ENCODE results near the gene EBF3. TPM values are rescaled to one million over a fixed set of nuclear protein-coding genes. Genes with fewer than 3 reads are reported as not detected.

Gene EBF3
- total RNA-seq, 1 donor from 2014 or later, result 6.2 TPM

DNA sequence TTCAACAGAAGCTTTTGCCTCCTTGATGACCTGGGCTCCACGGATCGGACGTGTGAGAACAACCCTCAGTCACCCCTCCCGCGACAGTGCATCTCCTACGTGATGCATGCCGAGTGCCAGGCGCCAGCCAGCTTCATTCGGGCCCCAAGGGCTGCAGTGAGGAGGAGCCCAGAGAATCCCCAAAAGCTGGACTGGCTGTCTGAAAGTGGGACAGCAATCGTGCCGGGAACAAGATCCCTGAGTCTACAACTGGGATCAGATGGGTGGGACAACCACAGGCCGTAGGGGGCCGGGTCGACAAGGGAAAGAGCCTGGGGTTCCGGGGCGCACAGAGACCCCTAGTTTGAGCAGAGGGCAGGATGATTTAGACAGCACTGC is 27.2 kb downstream of the EBF3 start:
- Histone ChIP-seq H3K36me3 (no peaks in the 10 kb centered on the region), H3K27ac (replicated peaks) (no peak overlapping the region), H3K4me3 (no peak overlapping the region), H3K4me1 (peaks cover 84% of the 10 kb centered on the region), H3K27me3 (ENCODE audit: low read depth) (peaks cover 6% of the 10 kb centered on the region), H3K9me3 (replicated peaks) (no peaks in the 10 kb centered on the region)
- intact Hi-C loops (cut with micrococcal nuclease), result no loop called here
- peak; percentile 10 for DNase-seq
- TF ChIP-seq, protein P1, sequence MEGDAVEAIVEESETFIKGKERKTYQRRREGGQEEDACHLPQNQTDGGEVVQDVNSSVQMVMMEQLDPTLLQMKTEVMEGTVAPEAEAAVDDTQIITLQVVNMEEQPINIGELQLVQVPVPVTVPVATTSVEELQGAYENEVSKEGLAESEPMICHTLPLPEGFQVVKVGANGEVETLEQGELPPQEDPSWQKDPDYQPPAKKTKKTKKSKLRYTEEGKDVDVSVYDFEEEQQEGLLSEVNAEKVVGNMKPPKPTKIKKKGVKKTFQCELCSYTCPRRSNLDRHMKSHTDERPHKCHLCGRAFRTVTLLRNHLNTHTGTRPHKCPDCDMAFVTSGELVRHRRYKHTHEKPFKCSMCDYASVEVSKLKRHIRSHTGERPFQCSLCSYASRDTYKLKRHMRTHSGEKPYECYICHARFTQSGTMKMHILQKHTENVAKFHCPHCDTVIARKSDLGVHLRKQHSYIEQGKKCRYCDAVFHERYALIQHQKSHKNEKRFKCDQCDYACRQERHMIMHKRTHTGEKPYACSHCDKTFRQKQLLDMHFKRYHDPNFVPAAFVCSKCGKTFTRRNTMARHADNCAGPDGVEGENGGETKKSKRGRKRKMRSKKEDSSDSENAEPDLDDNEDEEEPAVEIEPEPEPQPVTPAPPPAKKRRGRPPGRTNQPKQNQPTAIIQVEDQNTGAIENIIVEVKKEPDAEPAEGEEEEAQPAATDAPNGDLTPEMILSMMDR (IDR thresholded peaks at IDR 0.05; ENCODE audit: borderline replicate concordance), result no peak

DNA sequence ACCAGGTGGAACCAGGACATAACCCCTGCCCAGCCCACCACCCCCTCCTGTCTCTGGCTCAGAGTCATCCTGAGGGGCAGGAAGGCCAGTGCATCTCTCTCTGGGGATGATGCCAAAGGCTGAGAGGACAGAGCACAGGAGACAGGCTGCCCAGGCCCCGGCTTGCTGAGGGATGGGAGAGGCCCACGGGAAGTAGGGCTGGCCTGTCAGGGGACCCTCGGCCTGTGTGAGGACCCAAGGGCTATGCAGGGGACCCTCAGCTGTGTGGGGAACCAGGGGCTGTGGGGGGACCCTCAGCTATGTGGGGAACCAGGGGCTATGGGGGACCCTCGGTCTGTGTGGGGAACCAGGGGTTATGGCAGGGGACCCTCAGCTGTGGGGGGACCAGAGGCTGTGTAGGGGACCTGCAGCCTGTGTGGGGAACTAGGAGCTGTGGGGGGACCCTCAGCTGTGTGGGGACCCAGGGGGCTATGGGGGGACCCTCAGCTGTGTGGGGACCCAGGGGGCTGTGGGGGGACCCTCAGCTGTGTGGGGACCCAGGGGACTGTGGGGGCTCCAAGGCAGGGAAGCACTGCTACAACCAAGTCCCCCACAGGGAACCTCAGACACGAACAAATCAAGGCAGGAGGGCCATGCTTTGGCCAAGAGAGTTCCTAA is 27.7 kb downstream of the EBF3 start:
- Histone ChIP-seq H3K27ac (replicated peaks) (no peak overlapping the region), H3K9me3 (replicated peaks) (no peaks in the 10 kb centered on the region), H3K4me1 (peaks cover 79% of the 10 kb centered on the region), H3K36me3 (no peaks in the 10 kb centered on the region), H3K27me3 (ENCODE audit: low read depth) (peaks cover 6% of the 10 kb centered on the region), H3K4me3 (no peak overlapping the region)
- intact Hi-C loops (cut with micrococcal nuclease), result no loop called here
- DNase-seq, result peak; percentile 5
- TF ChIP-seq, protein P1 (IDR thresholded peaks at IDR 0.05; ENCODE audit: borderline replicate concordance), result no peak

DNA sequence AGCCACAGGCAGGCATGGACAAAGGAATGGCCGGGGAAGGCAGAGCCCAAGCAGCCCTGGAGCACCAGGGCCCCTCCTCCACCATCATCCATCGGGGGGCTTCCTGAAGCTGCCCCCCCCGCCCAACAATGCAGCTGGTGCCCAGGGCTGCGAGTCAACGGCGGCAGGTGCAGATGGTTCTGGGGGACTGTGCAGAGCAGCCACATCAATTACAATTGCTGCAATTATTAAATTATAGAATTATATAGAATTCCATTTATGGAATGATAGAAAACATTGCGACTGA is 28.3 kb downstream of the EBF3 start:
- Histone ChIP-seq H3K9me3 (replicated peaks) (no peaks in the 10 kb centered on the region), H3K4me1 (peaks cover 73% of the 10 kb centered on the region), H3K27ac (replicated peaks) (no peak overlapping the region), H3K4me3 (no peak overlapping the region), H3K27me3 (ENCODE audit: low read depth) (peaks cover 6% of the 10 kb centered on the region), H3K36me3 (no peaks in the 10 kb centered on the region)
- peak; percentile 10 for DNase-seq
- TF ChIP-seq, protein P1 (IDR thresholded peaks at IDR 0.05; ENCODE audit: borderline replicate concordance), result no peak
- intact Hi-C loops (cut with micrococcal nuclease), result no loop called here

DNA sequence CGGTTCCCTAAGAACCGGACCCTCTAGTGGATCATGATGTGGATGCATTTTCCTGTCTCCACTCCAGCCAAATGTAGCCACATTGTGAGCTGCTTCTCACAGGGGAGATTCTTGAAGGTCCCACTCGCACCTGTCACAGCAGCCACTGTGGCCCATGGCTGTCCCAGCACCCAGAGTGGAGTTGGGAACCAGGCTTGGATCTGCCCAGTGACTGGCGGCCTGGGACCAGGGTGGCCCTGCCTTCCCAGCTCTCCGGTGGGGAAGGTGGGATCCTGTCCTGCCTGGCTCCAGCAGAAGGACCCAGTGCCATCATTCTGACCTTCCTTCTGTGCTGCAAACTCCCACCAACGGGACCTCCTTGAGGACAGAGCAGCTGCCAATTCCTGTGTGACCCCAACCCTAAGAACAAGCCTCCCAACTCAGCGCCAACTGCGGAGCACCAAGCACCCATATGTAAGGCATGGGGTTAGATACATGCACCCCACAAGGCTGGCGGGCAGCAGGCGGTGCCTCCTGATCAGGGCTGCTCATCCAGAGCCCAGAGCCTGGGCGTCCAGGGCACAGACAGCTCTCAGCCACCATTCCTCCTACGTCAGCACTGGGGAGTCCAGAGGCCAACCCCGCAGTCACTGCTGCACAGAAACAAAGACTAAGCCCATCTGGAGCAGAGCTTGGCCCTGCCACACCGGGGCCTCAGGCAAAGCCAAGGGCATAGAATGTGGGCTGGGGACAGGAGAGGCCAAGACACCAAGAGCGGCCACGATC is 28.8 kb downstream of the EBF3 start:
- Histone ChIP-seq H3K27me3 (ENCODE audit: low read depth) (peaks cover 6% of the 10 kb centered on the region), H3K27ac (replicated peaks) (no peak overlapping the region), H3K9me3 (replicated peaks) (no peaks in the 10 kb centered on the region), H3K4me1 (peaks cover 68% of the 10 kb centered on the region), H3K4me3 (no peak overlapping the region), H3K36me3 (no peaks in the 10 kb centered on the region)
- TF ChIP-seq, protein P1 (IDR thresholded peaks at IDR 0.05; ENCODE audit: borderline replicate concordance), result no peak
- intact Hi-C loops (cut with micrococcal nuclease), result no loop called here
- DNase-seq, result peak; percentile 7

DNA sequence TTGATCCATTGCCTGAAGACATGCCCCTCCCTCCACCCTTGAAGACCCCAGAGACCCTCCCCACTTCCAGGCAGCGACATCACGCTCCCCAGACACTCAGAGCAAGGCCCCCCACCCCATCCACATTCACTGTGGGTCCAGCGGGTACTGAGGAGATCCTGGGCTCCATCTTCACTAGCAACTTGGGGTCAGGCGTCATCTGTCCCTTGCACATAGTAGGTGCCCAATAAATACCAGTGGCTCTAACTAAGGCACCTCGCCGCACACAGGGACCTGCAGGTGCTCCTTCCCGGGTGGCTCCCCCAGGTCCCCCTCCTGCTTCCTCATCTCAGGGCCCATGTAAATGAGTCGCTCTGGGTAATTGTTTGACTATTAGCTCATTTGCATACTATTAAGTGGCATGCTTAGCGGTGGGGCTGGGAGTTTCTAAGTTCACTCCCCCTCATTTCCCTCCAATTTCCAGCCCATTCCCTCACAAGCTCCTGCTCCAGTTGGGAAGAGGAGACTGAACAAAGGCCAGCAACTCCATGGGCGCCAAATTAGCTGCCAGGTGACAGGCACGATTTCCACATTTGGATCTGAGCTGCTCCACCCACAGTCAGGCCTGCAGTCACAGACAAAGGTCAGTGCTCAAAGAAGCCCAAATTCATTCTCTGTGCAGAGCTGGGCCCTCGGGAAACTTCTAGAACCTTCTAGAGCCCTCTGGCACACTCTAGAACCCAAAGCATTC is 29.7 kb downstream of the EBF3 start:
- Histone ChIP-seq H3K36me3 (no peaks in the 10 kb centered on the region), H3K27ac (replicated peaks) (no peak overlapping the region), H3K4me1 (peaks cover 59% of the 10 kb centered on the region), H3K27me3 (ENCODE audit: low read depth) (no peaks in the 10 kb centered on the region), H3K9me3 (replicated peaks) (no peaks in the 10 kb centered on the region), H3K4me3 (no peak overlapping the region)
- intact Hi-C loops (cut with micrococcal nuclease), result no loop called here
- peak; percentile 5 for DNase-seq
- TF ChIP-seq, protein P1 (IDR thresholded peaks at IDR 0.05; ENCODE audit: borderline replicate concordance), result no peak

All from left ventricle myocardium inferior (tissue), 1 donor.